ENCODE data around the gene PMM2.

- TF ChIP-seq EP300 (IDR thresholded peaks at IDR 0.05) (no peak), POLR2A (IDR thresholded peaks at IDR 0.05) (no peak), CTCF (IDR thresholded peaks at IDR 0.05) (no peak), POLR2AphosphoS5 (IDR thresholded peaks at IDR 0.05) (no peak)
Observed at GRCh38 chr16:8773537-8773936, 24.1 kb upstream of the PMM2 start.
